Sigmoid colon (tissue), 4 donors: Measurements from ENCODE around the gene PTPRD.

ENCODE experiments used
- EP300 ChIP-seq, 4 donors: sonication (generic); formaldehyde crosslinking; IDR thresholded peaks; one replicate each; pipeline ENCODE4 v1.6.1; 2017; ENCODE audit warnings: antibody characterized with exemption in 4 of 4
- POLR2A ChIP-seq, 2 donors: fragments of 450-650 bp; IDR thresholded peaks; one replicate each; pipeline ENCODE4 v1.6.1; 2016; ENCODE audit warnings: antibody characterized with exemption in 2 of 2, mild to moderate bottlenecking in 2 of 2, moderate library complexity in 2 of 2
- POLR2AphosphoS5 ChIP-seq, 4 donors: sonication (generic); formaldehyde crosslinking; IDR thresholded peaks; one replicate each; pipeline ENCODE4 v1.6.1; 2017; ENCODE audit warnings: antibody characterized with exemption in 4 of 4
- TF ChIP-seq, protein P1 (sequence below), 4 experiments: fragments of 450-650 bp in 3 of 4; fragments of 200-600 bp in 1 of 4; IDR thresholded peaks; one replicate each; pipeline ENCODE4 v1.5.1; 2016 to 2019; ENCODE audit warnings: antibody characterized with exemption in 4 of 4, mild to moderate bottlenecking in 3 of 4, moderate library complexity in 2 of 4

DNA sequence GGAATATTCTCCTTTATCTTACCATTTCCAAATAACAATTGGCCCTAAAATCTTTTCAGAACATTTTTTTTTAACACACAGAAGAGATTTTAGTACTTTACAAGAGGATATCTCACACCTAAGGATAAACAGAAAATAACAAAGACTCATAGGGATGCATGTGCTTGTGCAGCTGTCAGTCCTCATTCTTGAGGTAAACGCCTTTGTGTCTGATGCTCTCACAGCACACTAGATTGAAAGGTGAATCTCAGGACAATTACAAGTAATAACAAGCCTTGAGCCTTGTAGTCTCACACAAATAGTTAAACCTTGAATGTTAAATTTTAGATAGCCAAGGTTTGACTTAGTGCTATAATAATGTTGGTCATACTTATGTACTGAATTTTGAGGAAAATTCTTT lies 439.2 kb downstream of the PTPRD start:
- TF ChIP-seq, protein P1, sequence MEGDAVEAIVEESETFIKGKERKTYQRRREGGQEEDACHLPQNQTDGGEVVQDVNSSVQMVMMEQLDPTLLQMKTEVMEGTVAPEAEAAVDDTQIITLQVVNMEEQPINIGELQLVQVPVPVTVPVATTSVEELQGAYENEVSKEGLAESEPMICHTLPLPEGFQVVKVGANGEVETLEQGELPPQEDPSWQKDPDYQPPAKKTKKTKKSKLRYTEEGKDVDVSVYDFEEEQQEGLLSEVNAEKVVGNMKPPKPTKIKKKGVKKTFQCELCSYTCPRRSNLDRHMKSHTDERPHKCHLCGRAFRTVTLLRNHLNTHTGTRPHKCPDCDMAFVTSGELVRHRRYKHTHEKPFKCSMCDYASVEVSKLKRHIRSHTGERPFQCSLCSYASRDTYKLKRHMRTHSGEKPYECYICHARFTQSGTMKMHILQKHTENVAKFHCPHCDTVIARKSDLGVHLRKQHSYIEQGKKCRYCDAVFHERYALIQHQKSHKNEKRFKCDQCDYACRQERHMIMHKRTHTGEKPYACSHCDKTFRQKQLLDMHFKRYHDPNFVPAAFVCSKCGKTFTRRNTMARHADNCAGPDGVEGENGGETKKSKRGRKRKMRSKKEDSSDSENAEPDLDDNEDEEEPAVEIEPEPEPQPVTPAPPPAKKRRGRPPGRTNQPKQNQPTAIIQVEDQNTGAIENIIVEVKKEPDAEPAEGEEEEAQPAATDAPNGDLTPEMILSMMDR (IDR thresholded peaks at IDR 0.05), result no peak
- TF ChIP-seq POLR2A (IDR thresholded peaks at IDR 0.05) (no peak), POLR2AphosphoS5 (IDR thresholded peaks at IDR 0.05) (no peak), EP300 (IDR thresholded peaks at IDR 0.05) (no peak)
